Measurements from ENCODE around the gene EIF1.
A peak's percentile ranks its signal among the peaks of the same experiment; 100 is the strongest.

EIF1 gene

GRCh38 chr17:41678411-41678906 lies 10.2 kb upstream of the EIF1 start:
- peak overlapping the region; percentile 79 for H4K8ac ChIP-seq (ENCODE audit: low read length)
- H3K9me3 ChIP-seq (ENCODE audit: control insufficient read depth, low read length) = no peaks in the 10 kb centered on the region
- H3K4me2 ChIP-seq (ENCODE audit: low read length, poor library complexity, severe bottlenecking) = peak overlapping the region; percentile 49
- WGBS = 49% methylated on average over 2 of the region's 2 CpGs
- H3K23ac ChIP-seq (ENCODE audit: low read length in 2 of 2) = no peak overlapping the region
- peak overlapping the region; percentile 84 for H2BK120ac ChIP-seq (ENCODE audit: low read depth, low read length)
- H3K27me3 ChIP-seq (ENCODE audit: control insufficient read depth in 1 of 2, insufficient read depth in 1 of 2, low read length in 2 of 2) = peaks cover 0 to 2% of the 10 kb centered on the region in 2 experiments
- no peak overlapping the region for H3K14ac ChIP-seq (ENCODE audit: low read length in 2 of 2)
- H2BK5ac ChIP-seq (ENCODE audit: low read depth, low read length, poor library complexity, severe bottlenecking) = peak overlapping the region; percentile 84
- H3K4ac ChIP-seq (ENCODE audit: low read depth in 1 of 2, low read length in 2 of 2) = peak overlapping the region; percentile 46 to 90
- no peaks in the 10 kb centered on the region for H3K79me1 ChIP-seq (replicated peaks; ENCODE audit: low read length, poor library complexity, severe bottlenecking)
- H2BK15ac ChIP-seq (ENCODE audit: low read depth, poor library complexity, severe bottlenecking) = peak overlapping the region; percentile 77
- peak; percentile 75 for DNase-seq
- H2AFZ ChIP-seq (ENCODE audit: low read depth, low read length) = no peak overlapping the region
- peak overlapping the region in 1 of 2 experiments; percentile 69 for H3K4me3 ChIP-seq (ENCODE audit: insufficient read depth in 1 of 2, low read depth in 1 of 2, low read length in 2 of 2)
- H3K27ac ChIP-seq (ENCODE audit: low read length, poor library complexity, severe bottlenecking) = peak overlapping the region; percentile 98
- peaks cover 10% of the 10 kb centered on the region for H3K4me1 ChIP-seq (ENCODE audit: control insufficient read depth, insufficient read depth, low read depth, low read length)
- peak overlapping the region; percentile 64 for H2AK5ac ChIP-seq (ENCODE audit: low read length, severe bottlenecking)
- peak overlapping the region; percentile 74 to 75 for H2BK12ac ChIP-seq (ENCODE audit: low read length in 2 of 2)
- peak overlapping the region; percentile 78 for H3K9ac ChIP-seq (ENCODE audit: low read length)
- H3K36me3 ChIP-seq (ENCODE audit: control insufficient read depth in 1 of 2, insufficient read depth in 2 of 2, low read depth in 1 of 2, low read length in 2 of 2) = no peaks in the 10 kb centered on the region
- H3K18ac ChIP-seq (ENCODE audit: low read depth in 1 of 2, low read length in 2 of 2) = peak overlapping the region; percentile 49 to 75
- H4K91ac ChIP-seq (ENCODE audit: low read length) = peak overlapping the region; percentile 95

GRCh38 chr17:41678907-41679739 lies 9.6 kb upstream of the EIF1 start:
- peak; percentile 82 for DNase-seq
- peaks cover 0 to 5% of the 10 kb centered on the region in 2 experiments for H3K27me3 ChIP-seq (ENCODE audit: control insufficient read depth in 1 of 2, insufficient read depth in 1 of 2, low read length in 2 of 2)
- H4K8ac ChIP-seq (ENCODE audit: low read length) = peak overlapping the region; percentile 79
- peak overlapping the region; percentile 78 for H3K9ac ChIP-seq (ENCODE audit: low read length)
- H3K4me1 ChIP-seq (ENCODE audit: control insufficient read depth, insufficient read depth, low read depth, low read length) = peaks cover 10% of the 10 kb centered on the region
- H3K79me1 ChIP-seq (replicated peaks; ENCODE audit: low read length, poor library complexity, severe bottlenecking) = no peaks in the 10 kb centered on the region
- H3K4me3 ChIP-seq (ENCODE audit: insufficient read depth in 1 of 2, low read depth in 1 of 2, low read length in 2 of 2) = peak overlapping the region in 1 of 2 experiments; percentile 69
- no peaks in the 10 kb centered on the region for H3K9me3 ChIP-seq (ENCODE audit: control insufficient read depth, low read length)
- no peaks in the 10 kb centered on the region for H3K36me3 ChIP-seq (ENCODE audit: control insufficient read depth in 1 of 2, insufficient read depth in 2 of 2, low read depth in 1 of 2, low read length in 2 of 2)
- no peak overlapping the region for H2AFZ ChIP-seq (ENCODE audit: low read depth, low read length)
- peak overlapping the region; percentile 64 for H2AK5ac ChIP-seq (ENCODE audit: low read length, severe bottlenecking)
- no peak overlapping the region for H2BK15ac ChIP-seq (ENCODE audit: low read depth, poor library complexity, severe bottlenecking)
- H3K27ac ChIP-seq (ENCODE audit: low read length, poor library complexity, severe bottlenecking) = peak overlapping the region; percentile 98
- WGBS = 9% methylated on average over 6 of the region's 6 CpGs
- H2BK120ac ChIP-seq (ENCODE audit: low read depth, low read length) = peak overlapping the region; percentile 84
- H3K23ac ChIP-seq (ENCODE audit: low read length in 2 of 2) = no peak overlapping the region
- peak overlapping the region; percentile 46 to 90 for H3K4ac ChIP-seq (ENCODE audit: low read depth in 1 of 2, low read length in 2 of 2)
- H4K91ac ChIP-seq (ENCODE audit: low read length) = peak overlapping the region; percentile 95
- H2BK12ac ChIP-seq (ENCODE audit: low read length in 2 of 2) = peak overlapping the region; percentile 74 to 75
- no peak overlapping the region for H3K14ac ChIP-seq (ENCODE audit: low read length in 2 of 2)
- peak overlapping the region; percentile 49 for H3K4me2 ChIP-seq (ENCODE audit: low read length, poor library complexity, severe bottlenecking)
- peak overlapping the region; percentile 49 to 75 for H3K18ac ChIP-seq (ENCODE audit: low read depth in 1 of 2, low read length in 2 of 2)
- H2BK5ac ChIP-seq (ENCODE audit: low read depth, low read length, poor library complexity, severe bottlenecking) = peak overlapping the region; percentile 84

- H3K23ac ChIP-seq (ENCODE audit: low read length in 2 of 2) = no peak overlapping the region
- H3K27ac ChIP-seq (ENCODE audit: low read length, poor library complexity, severe bottlenecking) = no peak overlapping the region
- peak overlapping the region in 1 of 2 experiments; percentile 4 for H2BK12ac ChIP-seq (ENCODE audit: low read length in 2 of 2)
- H3K4me2 ChIP-seq (ENCODE audit: low read length, poor library complexity, severe bottlenecking) = no peak overlapping the region
- H2AK5ac ChIP-seq (ENCODE audit: low read length, severe bottlenecking) = peak overlapping the region; percentile 66
- H3K4ac ChIP-seq (ENCODE audit: low read depth in 1 of 2, low read length in 2 of 2) = no peak overlapping the region
- no peak overlapping the region for H2BK120ac ChIP-seq (ENCODE audit: low read depth, low read length)
- H2BK5ac ChIP-seq (ENCODE audit: low read depth, low read length, poor library complexity, severe bottlenecking) = no peak overlapping the region
- no peak overlapping the region for H2AFZ ChIP-seq (ENCODE audit: low read depth, low read length)
- H4K8ac ChIP-seq (ENCODE audit: low read length) = no peak overlapping the region
- no peaks in the 10 kb centered on the region for H3K36me3 ChIP-seq (ENCODE audit: control insufficient read depth in 1 of 2, insufficient read depth in 2 of 2, low read depth in 1 of 2, low read length in 2 of 2)
- H3K9me3 ChIP-seq (ENCODE audit: control insufficient read depth, low read length) = no peaks in the 10 kb centered on the region
- H3K79me1 ChIP-seq (replicated peaks; ENCODE audit: low read length, poor library complexity, severe bottlenecking) = no peaks in the 10 kb centered on the region
- H3K27me3 ChIP-seq (ENCODE audit: control insufficient read depth in 1 of 2, insufficient read depth in 1 of 2, low read length in 2 of 2) = peaks cover 0 to 5% of the 10 kb centered on the region in 2 experiments
- no peak overlapping the region for H3K4me3 ChIP-seq (ENCODE audit: insufficient read depth in 1 of 2, low read depth in 1 of 2, low read length in 2 of 2)
- no peak overlapping the region for H4K91ac ChIP-seq (ENCODE audit: low read length)
- peaks cover 10% of the 10 kb centered on the region for H3K4me1 ChIP-seq (ENCODE audit: control insufficient read depth, insufficient read depth, low read depth, low read length)
- no peak overlapping the region for H3K14ac ChIP-seq (ENCODE audit: low read length in 2 of 2)
- DNase-seq = no peak
- H3K9ac ChIP-seq (ENCODE audit: low read length) = no peak overlapping the region
- 85% methylated on average over 4 of the region's 5 CpGs for WGBS
- no peak overlapping the region for H3K18ac ChIP-seq (ENCODE audit: low read depth in 1 of 2, low read length in 2 of 2)
- H2BK15ac ChIP-seq (ENCODE audit: low read depth, poor library complexity, severe bottlenecking) = no peak overlapping the region
Observed at GRCh38 chr17:41679740-41680425, 8.8 kb upstream of the EIF1 start.

Measured in mesenchymal stem cell (in vitro differentiated cells and primary cell).